Measurements from ENCODE around the gene DNAJC7.
A peak's percentile ranks its signal among the peaks of the same experiment; 100 is the strongest.

The DNAJC7 gene

GRCh38 chr17:42051013-42051400, 33.8 kb upstream of the DNAJC7 start:
- H3K4me2 ChIP-seq (ENCODE audit: low read depth, low read length, poor library complexity, severe bottlenecking) = no peak overlapping the region
- no peaks in the 10 kb centered on the region for H4K20me1 ChIP-seq (ENCODE audit: insufficient read depth, low read length, poor library complexity, severe bottlenecking)
- H3K79me2 ChIP-seq (ENCODE audit: insufficient read depth, low read length) = no peaks in the 10 kb centered on the region
- H2AFZ ChIP-seq (ENCODE audit: low read length) = no peak overlapping the region
- H3K27me3 ChIP-seq (ENCODE audit: insufficient read depth, low read length, poor library complexity, severe bottlenecking) = no peaks in the 10 kb centered on the region
- no peaks in the 10 kb centered on the region for H3K9me3 ChIP-seq (ENCODE audit: insufficient read depth, low read depth, low read length)
- peaks cover 6% of the 10 kb centered on the region for H3K4me1 ChIP-seq (ENCODE audit: insufficient read depth, low read length, poor library complexity, severe bottlenecking)
- no peaks in the 10 kb centered on the region for H3K36me3 ChIP-seq (ENCODE audit: insufficient read depth, low read length)
- H3K4me3 ChIP-seq (ENCODE audit: low read length, poor library complexity, severe bottlenecking) = no peak overlapping the region
- no peaks in the 10 kb centered on the region for H3K9me2 ChIP-seq (replicated peaks; ENCODE audit: low read depth, low read length)
- no peak for TF ChIP-seq EZH2phosphoT487 (IDR thresholded peaks at IDR 0.05; ENCODE audit: borderline replicate concordance)
- TF ChIP-seq, protein P1, sequence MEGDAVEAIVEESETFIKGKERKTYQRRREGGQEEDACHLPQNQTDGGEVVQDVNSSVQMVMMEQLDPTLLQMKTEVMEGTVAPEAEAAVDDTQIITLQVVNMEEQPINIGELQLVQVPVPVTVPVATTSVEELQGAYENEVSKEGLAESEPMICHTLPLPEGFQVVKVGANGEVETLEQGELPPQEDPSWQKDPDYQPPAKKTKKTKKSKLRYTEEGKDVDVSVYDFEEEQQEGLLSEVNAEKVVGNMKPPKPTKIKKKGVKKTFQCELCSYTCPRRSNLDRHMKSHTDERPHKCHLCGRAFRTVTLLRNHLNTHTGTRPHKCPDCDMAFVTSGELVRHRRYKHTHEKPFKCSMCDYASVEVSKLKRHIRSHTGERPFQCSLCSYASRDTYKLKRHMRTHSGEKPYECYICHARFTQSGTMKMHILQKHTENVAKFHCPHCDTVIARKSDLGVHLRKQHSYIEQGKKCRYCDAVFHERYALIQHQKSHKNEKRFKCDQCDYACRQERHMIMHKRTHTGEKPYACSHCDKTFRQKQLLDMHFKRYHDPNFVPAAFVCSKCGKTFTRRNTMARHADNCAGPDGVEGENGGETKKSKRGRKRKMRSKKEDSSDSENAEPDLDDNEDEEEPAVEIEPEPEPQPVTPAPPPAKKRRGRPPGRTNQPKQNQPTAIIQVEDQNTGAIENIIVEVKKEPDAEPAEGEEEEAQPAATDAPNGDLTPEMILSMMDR (conservative IDR thresholded peaks at IDR 0.05; ENCODE audit: low read length) = no peak
- no peak overlapping the region for H3K9ac ChIP-seq (ENCODE audit: low read depth, low read length, poor library complexity, severe bottlenecking)
- H3F3A ChIP-seq (ENCODE audit: low read depth) = no peaks in the 10 kb centered on the region

DNA sequence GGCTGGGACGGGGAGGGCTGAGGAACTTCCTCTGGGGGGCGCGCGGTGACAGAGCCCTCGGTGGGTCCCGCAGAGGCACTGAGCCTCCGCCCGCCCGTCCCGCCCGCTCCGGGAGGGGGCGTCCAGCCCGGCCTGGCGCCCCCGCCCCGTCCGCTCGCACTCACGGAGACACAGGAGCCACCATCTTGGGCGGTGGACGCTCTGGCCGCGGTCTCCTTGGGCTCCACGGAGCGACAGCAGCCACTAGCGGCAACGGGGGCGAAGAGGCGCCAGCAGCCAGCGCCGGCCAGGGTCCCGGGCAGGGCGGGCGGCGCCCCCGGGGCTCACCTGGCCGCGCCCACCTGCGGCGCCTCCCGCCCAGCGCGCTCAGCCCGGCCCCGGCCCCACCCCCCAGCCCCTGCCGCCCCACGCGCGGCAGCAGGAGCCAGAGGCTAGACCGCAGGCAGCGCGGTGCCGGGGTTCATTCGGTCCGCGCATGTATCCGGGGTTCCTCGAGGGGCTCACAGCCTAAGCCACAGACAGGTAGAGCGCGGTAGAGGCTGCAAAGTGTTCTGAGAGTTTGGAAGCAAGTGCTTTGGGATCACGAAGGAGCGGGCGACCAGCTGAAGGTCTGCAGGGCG, 33.3 kb upstream of the DNAJC7 start, which contains the start of gene C17orf113:
TSS of gene C17orf113 (minus strand) at position 209 of the 620 bp plus-strand sequence. CDS start 7,225 bp downstream, outside the sequence.
- Histone ChIP-seq H3K9me2 (replicated peaks; ENCODE audit: low read depth, low read length) (no peaks in the 10 kb centered on the region), H3K79me2 (ENCODE audit: insufficient read depth, low read length) (no peaks in the 10 kb centered on the region), H3K4me2 (ENCODE audit: low read depth, low read length, poor library complexity, severe bottlenecking) (peak within 1 kb of the TSS; percentile 92), H3K27me3 (ENCODE audit: insufficient read depth, low read length, poor library complexity, severe bottlenecking) (no peaks in the 10 kb centered on the region), H4K20me1 (ENCODE audit: insufficient read depth, low read length, poor library complexity, severe bottlenecking) (no peaks in the 10 kb centered on the region), H3K9ac (ENCODE audit: low read depth, low read length, poor library complexity, severe bottlenecking) (peak within 1 kb of the TSS; percentile 71), H3K36me3 (ENCODE audit: insufficient read depth, low read length) (no peaks in the 10 kb centered on the region), H3K9me3 (ENCODE audit: insufficient read depth, low read depth, low read length) (no peaks in the 10 kb centered on the region), H2AFZ (ENCODE audit: low read length) (peak within 1 kb of the TSS; percentile 66), H3F3A (ENCODE audit: low read depth) (no peaks in the 10 kb centered on the region), H3K4me3 (ENCODE audit: low read length, poor library complexity, severe bottlenecking) (peak within 1 kb of the TSS; percentile 81), H3K4me1 (ENCODE audit: insufficient read depth, low read length, poor library complexity, severe bottlenecking) (peaks cover 6% of the 10 kb centered on the region)
- no peak for TF ChIP-seq EZH2phosphoT487 (IDR thresholded peaks at IDR 0.05; ENCODE audit: borderline replicate concordance)
- TF ChIP-seq, protein P1 (conservative IDR thresholded peaks at IDR 0.05; ENCODE audit: low read length) = peak; percentile 18; the same call in 1 of the 2 replicates

- Histone ChIP-seq H3K9me2 (replicated peaks; ENCODE audit: low read depth, low read length) (no peaks in the 10 kb centered on the region), H3K4me1 (ENCODE audit: insufficient read depth, low read length, poor library complexity, severe bottlenecking) (peaks cover 6% of the 10 kb centered on the region), H3F3A (ENCODE audit: low read depth) (no peaks in the 10 kb centered on the region), H3K4me3 (ENCODE audit: low read length, poor library complexity, severe bottlenecking) (peak overlapping the region; percentile 81), H2AFZ (ENCODE audit: low read length) (peak overlapping the region; percentile 66), H3K36me3 (ENCODE audit: insufficient read depth, low read length) (no peaks in the 10 kb centered on the region), H3K9ac (ENCODE audit: low read depth, low read length, poor library complexity, severe bottlenecking) (peak overlapping the region; percentile 71), H3K27me3 (ENCODE audit: insufficient read depth, low read length, poor library complexity, severe bottlenecking) (no peaks in the 10 kb centered on the region), H4K20me1 (ENCODE audit: insufficient read depth, low read length, poor library complexity, severe bottlenecking) (no peaks in the 10 kb centered on the region), H3K9me3 (ENCODE audit: insufficient read depth, low read depth, low read length) (no peaks in the 10 kb centered on the region), H3K79me2 (ENCODE audit: insufficient read depth, low read length) (no peaks in the 10 kb centered on the region), H3K4me2 (ENCODE audit: low read depth, low read length, poor library complexity, severe bottlenecking) (peak overlapping the region; percentile 92)
- TF ChIP-seq EZH2phosphoT487 (IDR thresholded peaks at IDR 0.05; ENCODE audit: borderline replicate concordance) = no peak
- TF ChIP-seq, protein P1 (conservative IDR thresholded peaks at IDR 0.05; ENCODE audit: low read length) = no peak
These were observed 32.7 kb upstream of the DNAJC7 start for GRCh38 chr17:42049834-42050392.

All from Loucy (cell line).